ENCODE results near the gene SERPINB10.

The SERPINB10 gene

GRCh38 chr18:63860531-63860930 lies 47.2 kb upstream of the SERPINB10 start:
- no peak overlapping the region for H3K4me3 ChIP-seq (ENCODE audit: low read length, poor library complexity, severe bottlenecking)
- no peak overlapping the region for H2AFZ ChIP-seq (ENCODE audit: low read length)
- no peak overlapping the region for H3K4me2 ChIP-seq (ENCODE audit: low read depth, low read length, poor library complexity, severe bottlenecking)
- no peaks in the 10 kb centered on the region for H3K27me3 ChIP-seq (ENCODE audit: insufficient read depth, low read length, poor library complexity, severe bottlenecking)
- H3K36me3 ChIP-seq (ENCODE audit: insufficient read depth, low read length), result no peaks in the 10 kb centered on the region
- H3K9me2 ChIP-seq (replicated peaks; ENCODE audit: low read depth, low read length), result no peaks in the 10 kb centered on the region
- H3K9ac ChIP-seq (ENCODE audit: low read depth, low read length, poor library complexity, severe bottlenecking), result no peak overlapping the region
- H3K79me2 ChIP-seq (ENCODE audit: insufficient read depth, low read length), result no peaks in the 10 kb centered on the region
- H3K9me3 ChIP-seq (ENCODE audit: insufficient read depth, low read depth, low read length), result no peaks in the 10 kb centered on the region
- no peaks in the 10 kb centered on the region for H4K20me1 ChIP-seq (ENCODE audit: insufficient read depth, low read length, poor library complexity, severe bottlenecking)
- H3K4me1 ChIP-seq (ENCODE audit: insufficient read depth, low read length, poor library complexity, severe bottlenecking), result no peaks in the 10 kb centered on the region
- TF ChIP-seq EZH2phosphoT487 (IDR thresholded peaks at IDR 0.05; ENCODE audit: borderline replicate concordance), result no peak
- TF ChIP-seq CTCF (conservative IDR thresholded peaks at IDR 0.05; ENCODE audit: low read length), result no peak
- H3F3A ChIP-seq (ENCODE audit: low read depth), result no peaks in the 10 kb centered on the region

GRCh38 chr18:63867368-63868125 lies 40.2 kb upstream of the SERPINB10 start:
- no peaks in the 10 kb centered on the region for H3F3A ChIP-seq (ENCODE audit: low read depth)
- no peaks in the 10 kb centered on the region for H3K79me2 ChIP-seq (ENCODE audit: insufficient read depth, low read length)
- H4K20me1 ChIP-seq (ENCODE audit: insufficient read depth, low read length, poor library complexity, severe bottlenecking), result no peaks in the 10 kb centered on the region
- no peaks in the 10 kb centered on the region for H3K36me3 ChIP-seq (ENCODE audit: insufficient read depth, low read length)
- no peak overlapping the region for H3K4me3 ChIP-seq (ENCODE audit: low read length, poor library complexity, severe bottlenecking)
- no peak overlapping the region for H3K9ac ChIP-seq (ENCODE audit: low read depth, low read length, poor library complexity, severe bottlenecking)
- no peaks in the 10 kb centered on the region for H3K9me3 ChIP-seq (ENCODE audit: insufficient read depth, low read depth, low read length)
- no peak for TF ChIP-seq EZH2phosphoT487 (IDR thresholded peaks at IDR 0.05; ENCODE audit: borderline replicate concordance)
- no peak for TF ChIP-seq CTCF (conservative IDR thresholded peaks at IDR 0.05; ENCODE audit: low read length)
- H2AFZ ChIP-seq (ENCODE audit: low read length), result no peak overlapping the region
- H3K4me2 ChIP-seq (ENCODE audit: low read depth, low read length, poor library complexity, severe bottlenecking), result no peak overlapping the region
- H3K4me1 ChIP-seq (ENCODE audit: insufficient read depth, low read length, poor library complexity, severe bottlenecking), result no peaks in the 10 kb centered on the region
- H3K27me3 ChIP-seq (ENCODE audit: insufficient read depth, low read length, poor library complexity, severe bottlenecking), result no peaks in the 10 kb centered on the region
- no peaks in the 10 kb centered on the region for H3K9me2 ChIP-seq (replicated peaks; ENCODE audit: low read depth, low read length)

- Histone ChIP-seq H3K9me2 (replicated peaks; ENCODE audit: low read depth, low read length) (no peaks in the 10 kb centered on the region), H4K20me1 (ENCODE audit: insufficient read depth, low read length, poor library complexity, severe bottlenecking) (no peaks in the 10 kb centered on the region), H3K4me1 (ENCODE audit: insufficient read depth, low read length, poor library complexity, severe bottlenecking) (no peaks in the 10 kb centered on the region), H3K4me3 (ENCODE audit: low read length, poor library complexity, severe bottlenecking) (no peak overlapping the region), H3K27me3 (ENCODE audit: insufficient read depth, low read length, poor library complexity, severe bottlenecking) (no peaks in the 10 kb centered on the region), H3K79me2 (ENCODE audit: insufficient read depth, low read length) (no peaks in the 10 kb centered on the region), H3K9ac (ENCODE audit: low read depth, low read length, poor library complexity, severe bottlenecking) (no peak overlapping the region), H2AFZ (ENCODE audit: low read length) (no peak overlapping the region), H3F3A (ENCODE audit: low read depth) (no peaks in the 10 kb centered on the region), H3K9me3 (ENCODE audit: insufficient read depth, low read depth, low read length) (no peaks in the 10 kb centered on the region), H3K4me2 (ENCODE audit: low read depth, low read length, poor library complexity, severe bottlenecking) (no peak overlapping the region), H3K36me3 (ENCODE audit: insufficient read depth, low read length) (no peaks in the 10 kb centered on the region)
- no peak for TF ChIP-seq CTCF (conservative IDR thresholded peaks at IDR 0.05; ENCODE audit: low read length)
- TF ChIP-seq EZH2phosphoT487 (IDR thresholded peaks at IDR 0.05; ENCODE audit: borderline replicate concordance), result no peak
These were observed 39.2 kb upstream of the SERPINB10 start for GRCh38 chr18:63868546-63868945.
